A673 (cell line): ENCODE results near the gene CNOT1.

Experiments
- CTCF ChIP-seq: fragments of 300-800, 200-600 bp; sonication (generic); conservative IDR thresholded peaks from 2 replicates; pipeline ENCODE4 v1.5.1; 2017; ENCODE audit warnings: low read depth, mild to moderate bottlenecking, antibody characterized with exemption, low read length, moderate library complexity, mixed read lengths
- EZH2 ChIP-seq: fragments of 200-600 bp; sonication (generic); IDR thresholded peaks from 2 replicates; pipeline ENCODE4 v1.6.1; 2017; ENCODE audit warnings: borderline replicate concordance, low read depth, mild to moderate bottlenecking, mixed read lengths, antibody characterized with exemption, low read length; ENCODE audit not compliant: poor library complexity, severe bottlenecking

- TF ChIP-seq CTCF (no peak), EZH2 (no peak)
Measured at GRCh38 chr16:58502217-58502921, 127.3 kb downstream of the CNOT1 start.
